HFFc6 (cell line): ENCODE results near the gene CYP46A1. TPM values are rescaled to one million over a fixed set of nuclear protein-coding genes. Genes with fewer than 3 reads are reported as not detected.
A peak's percentile ranks its signal among the peaks of the same experiment; 100 is the strongest.
"Not testable (repeated sequence)": the region's sequence is repeated elsewhere in the genome, so short reads cannot be mapped to it uniquely, and the experiment has no call there.

Source experiments
- DNase-seq: peaks from one replicate; pipeline ENCODE4 v3.0.0-alpha.2; 2018
- H3K27ac Mint-ChIP-seq: 2 replicates; pipeline ENCODE4 v1.8.0; 2020; ENCODE audit warnings: mild to moderate bottlenecking, mixed read lengths
- H3K27me3 Mint-ChIP-seq: 2 replicates; pipeline ENCODE4 v1.8.0; 2021; ENCODE audit warnings: mild to moderate bottlenecking, moderate library complexity, mixed read lengths; ENCODE audit not compliant: insufficient read depth
- H3K36me3 Mint-ChIP-seq: 2 replicates; pipeline ENCODE4 v1.8.0; 2021; ENCODE audit warnings: low read depth, mixed read lengths
- H3K4me1 Mint-ChIP-seq: 2 replicates; pipeline ENCODE4 v1.8.0; 2020; ENCODE audit warnings: low read depth, mixed read lengths
- H3K4me3 Mint-ChIP-seq: 2 replicates; pipeline ENCODE4 v1.8.0; 2020; ENCODE audit warnings: mild to moderate bottlenecking, moderate library complexity, mixed read lengths
- H3K9me3 Mint-ChIP-seq: 2 replicates; pipeline ENCODE4 v1.8.0; 2020; ENCODE audit warnings: mild to moderate bottlenecking, mixed read lengths
- long read RNA-seq: library from polyadenylated mRNA; unstranded; transcript quantifications from one replicate; pipeline ENCODE4 v2.0.0, GENCODE V29; 2019
- total RNA-seq, 6 experiments: library from RNA; stranded (reverse); fragmentation: NEBNext Ultra II Directional; extraction: Animal tissue kit (Norgen Biotek cat#: 25700); gene quantifications; 2 replicates in 1 of 6; 3 replicates in 5 of 6; pipeline ENCODE4 v1.2.3, GENCODE V29; 2021
- TF ChIP-seq, protein P1 (sequence below): fragments of 200-600 bp; sonication (generic); IDR thresholded peaks from 2 replicates; pipeline ENCODE4 v1.5.0; 2021; ENCODE audit warnings: antibody characterized with exemption, mild to moderate bottlenecking

The CYP46A1 gene
- under 1 TPM; 0.28 to 0.62 (median 0.49) TPM for total RNA-seq
- long read RNA-seq: 0 reads

DNA sequence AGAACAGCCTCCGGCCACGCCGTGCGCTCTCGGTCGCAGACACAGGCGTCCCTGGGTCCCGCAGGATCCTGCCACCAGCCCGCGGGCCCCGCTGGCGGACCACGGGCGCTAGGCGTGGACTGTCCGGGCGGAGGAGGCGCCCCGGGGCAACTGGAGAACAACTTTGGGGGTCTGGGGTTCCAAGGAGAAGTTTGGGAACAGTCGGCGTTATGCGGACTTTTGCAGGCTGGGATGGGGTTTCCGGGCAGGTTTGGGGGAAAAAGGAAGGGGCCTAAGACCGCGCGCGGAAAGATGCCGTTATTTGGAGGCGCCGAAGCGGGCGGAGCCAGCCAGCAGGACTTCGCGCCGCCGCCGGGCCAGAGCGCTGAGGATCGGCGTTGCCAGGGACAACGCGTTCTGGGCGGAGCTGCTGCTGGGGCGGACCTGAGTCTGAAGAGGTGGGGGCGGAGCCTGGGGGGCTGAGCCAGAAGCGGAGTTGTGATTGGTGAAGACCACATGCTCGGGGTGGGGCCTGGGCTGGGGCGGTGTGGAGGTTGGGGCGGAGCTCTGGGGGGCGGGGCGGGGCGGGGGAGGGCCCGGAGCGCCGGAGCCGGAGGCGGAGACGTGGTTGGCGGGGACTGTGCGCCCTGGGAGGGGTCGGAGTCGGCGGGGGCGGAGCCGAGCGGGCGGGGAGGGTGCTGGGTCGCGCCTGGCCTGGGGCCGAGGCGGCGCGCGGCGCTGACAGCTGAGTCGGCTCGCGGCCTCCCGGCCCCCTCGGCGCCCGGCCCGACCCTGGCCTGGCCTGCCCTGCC, at the start of gene CYP46A1:
CYP46A1 (plus strand) TSS at position 680 of the 791 bp plus-strand sequence. CDS start 120 bp downstream, outside the sequence.
- H3K9me3 Mint-ChIP-seq: peaks cover 5% of the 10 kb centered on the region; the same call in 1 of the 2 replicates

DNA sequence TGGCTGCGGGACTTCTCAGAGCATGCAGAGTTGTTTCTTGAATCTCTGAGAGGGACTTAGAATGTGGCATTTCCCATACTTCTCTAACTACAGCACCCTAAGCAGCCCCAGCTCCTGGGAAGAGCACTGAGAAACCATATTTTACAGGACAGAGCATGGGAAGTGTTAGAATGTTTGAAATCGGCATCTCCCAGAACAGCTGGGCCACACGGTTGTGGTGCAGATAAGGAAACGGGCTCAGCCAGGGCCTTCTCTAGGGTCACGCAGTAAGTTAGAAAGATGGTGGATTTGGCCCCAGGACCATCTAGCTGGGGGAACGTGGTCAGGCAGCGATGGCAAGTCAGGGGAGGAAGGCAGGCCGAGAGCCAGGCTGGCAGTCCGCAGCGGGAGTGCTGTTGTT, 49.7 kb upstream of the CYP46A1 start:
- Mint-ChIP-seq H3K36me3 (no peaks in the 10 kb centered on the region), H3K9me3 (no peaks in the 10 kb centered on the region), H3K4me3 (no peak overlapping the region), H3K4me1 (no peaks in the 10 kb centered on the region; the same call in 1 of the 2 replicates), H3K27me3 (peaks cover 13% of the 10 kb centered on the region), H3K27ac (no peak overlapping the region)
- TF ChIP-seq, protein P1, sequence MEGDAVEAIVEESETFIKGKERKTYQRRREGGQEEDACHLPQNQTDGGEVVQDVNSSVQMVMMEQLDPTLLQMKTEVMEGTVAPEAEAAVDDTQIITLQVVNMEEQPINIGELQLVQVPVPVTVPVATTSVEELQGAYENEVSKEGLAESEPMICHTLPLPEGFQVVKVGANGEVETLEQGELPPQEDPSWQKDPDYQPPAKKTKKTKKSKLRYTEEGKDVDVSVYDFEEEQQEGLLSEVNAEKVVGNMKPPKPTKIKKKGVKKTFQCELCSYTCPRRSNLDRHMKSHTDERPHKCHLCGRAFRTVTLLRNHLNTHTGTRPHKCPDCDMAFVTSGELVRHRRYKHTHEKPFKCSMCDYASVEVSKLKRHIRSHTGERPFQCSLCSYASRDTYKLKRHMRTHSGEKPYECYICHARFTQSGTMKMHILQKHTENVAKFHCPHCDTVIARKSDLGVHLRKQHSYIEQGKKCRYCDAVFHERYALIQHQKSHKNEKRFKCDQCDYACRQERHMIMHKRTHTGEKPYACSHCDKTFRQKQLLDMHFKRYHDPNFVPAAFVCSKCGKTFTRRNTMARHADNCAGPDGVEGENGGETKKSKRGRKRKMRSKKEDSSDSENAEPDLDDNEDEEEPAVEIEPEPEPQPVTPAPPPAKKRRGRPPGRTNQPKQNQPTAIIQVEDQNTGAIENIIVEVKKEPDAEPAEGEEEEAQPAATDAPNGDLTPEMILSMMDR: no peak
- no peak for DNase-seq

More for the DNA sequence above, at the start of gene CYP46A1:
- TF ChIP-seq, protein P1: no peak
- peak within 1 kb of the TSS; percentile 90 for H3K4me3 Mint-ChIP-seq
- peaks cover 15% of the 10 kb centered on the region for H3K27me3 Mint-ChIP-seq
- H3K27ac Mint-ChIP-seq: peak within 1 kb of the TSS; percentile 89
- DNase-seq: peak; percentile 99
- no peaks in the 10 kb centered on the region; the same call in 1 of the 2 replicates for H3K4me1 Mint-ChIP-seq
- H3K36me3 Mint-ChIP-seq: peaks cover 5% of the 10 kb centered on the region; the same call in 1 of the 2 replicates

DNA sequence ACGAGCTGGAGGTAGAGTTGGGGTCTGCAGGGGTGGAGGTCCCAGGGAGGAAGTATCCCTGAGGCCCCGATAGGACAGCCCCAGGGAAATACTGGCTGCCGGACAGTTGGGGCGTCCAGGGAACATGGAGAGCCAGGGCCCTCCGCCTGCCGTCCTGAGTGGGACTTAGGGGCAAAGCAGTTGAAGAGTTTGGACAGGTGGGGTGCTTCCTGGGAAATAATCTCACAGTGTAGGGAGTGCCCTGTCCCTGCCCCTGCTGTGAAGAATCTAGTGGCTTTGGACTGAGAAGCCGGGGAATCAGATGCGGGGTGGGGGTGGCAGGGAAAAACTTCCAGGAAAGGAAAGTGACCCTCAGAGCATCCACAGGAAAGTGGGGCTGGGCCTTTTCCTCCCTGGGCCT, 49.0 kb upstream of the CYP46A1 start:
- H3K9me3 Mint-ChIP-seq: no peaks in the 10 kb centered on the region
- peaks cover 13% of the 10 kb centered on the region for H3K27me3 Mint-ChIP-seq
- H3K27ac Mint-ChIP-seq: no peak overlapping the region
- DNase-seq: no peak
- no peaks in the 10 kb centered on the region for H3K36me3 Mint-ChIP-seq
- TF ChIP-seq, protein P1: no peak
- no peak overlapping the region for H3K4me3 Mint-ChIP-seq
- H3K4me1 Mint-ChIP-seq: no peaks in the 10 kb centered on the region; the same call in 1 of the 2 replicates

DNA sequence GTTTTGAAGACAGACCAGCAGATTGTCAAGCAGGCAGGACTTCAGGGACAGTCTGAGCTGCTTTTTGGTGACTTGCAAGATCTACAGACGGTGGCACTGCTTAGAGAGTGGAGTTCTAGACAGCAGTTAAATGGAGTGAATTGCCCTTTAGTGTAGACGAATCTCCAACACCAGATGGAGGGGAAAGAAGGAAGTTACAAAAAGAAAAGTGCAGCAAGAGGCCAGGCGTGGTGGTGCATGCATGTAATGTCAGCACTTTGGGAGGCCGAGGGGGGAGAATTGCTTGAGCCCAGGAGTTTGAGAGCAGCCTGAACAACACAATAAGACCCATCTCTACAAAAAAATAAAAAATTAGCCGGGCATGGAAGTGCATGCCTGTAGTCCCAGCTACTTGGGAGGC, 47.6 kb upstream of the CYP46A1 start:
- no peak overlapping the region for H3K27ac Mint-ChIP-seq
- H3K9me3 Mint-ChIP-seq: no peaks in the 10 kb centered on the region
- H3K4me1 Mint-ChIP-seq: no peaks in the 10 kb centered on the region; the same call in 1 of the 2 replicates
- TF ChIP-seq, protein P1: no peak
- H3K27me3 Mint-ChIP-seq: peaks cover 10% of the 10 kb centered on the region
- no peak overlapping the region for H3K4me3 Mint-ChIP-seq
- DNase-seq: no peak
- no peaks in the 10 kb centered on the region for H3K36me3 Mint-ChIP-seq

DNA sequence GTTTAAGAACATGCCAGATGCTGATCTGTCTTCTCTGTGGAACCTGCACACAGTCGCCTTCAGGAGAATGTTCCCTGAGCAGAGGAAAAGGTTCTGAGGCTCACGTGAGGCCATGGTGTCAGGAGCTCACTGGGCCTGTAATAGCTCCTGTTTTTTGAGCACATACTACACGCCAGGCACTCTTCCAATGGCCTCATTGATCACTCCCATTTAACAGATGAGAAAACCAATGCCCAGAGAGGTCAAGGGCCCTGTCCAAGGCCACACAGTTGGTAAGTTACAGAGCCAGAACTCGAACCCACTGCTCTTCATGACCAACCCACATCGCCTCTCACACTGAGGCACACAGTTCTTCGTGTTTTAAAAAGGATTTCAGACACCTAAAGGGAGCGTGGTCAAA, 46.5 kb upstream of the CYP46A1 start:
- peaks cover under 1% of the 10 kb centered on the region; the same call in 1 of the 2 replicates for H3K4me1 Mint-ChIP-seq
- H3K27ac Mint-ChIP-seq: no peak overlapping the region
- H3K4me3 Mint-ChIP-seq: no peak overlapping the region
- H3K27me3 Mint-ChIP-seq: peaks cover 10% of the 10 kb centered on the region
- H3K36me3 Mint-ChIP-seq: no peaks in the 10 kb centered on the region
- H3K9me3 Mint-ChIP-seq: no peaks in the 10 kb centered on the region
- no peak for DNase-seq
- TF ChIP-seq, protein P1: no peak

DNA sequence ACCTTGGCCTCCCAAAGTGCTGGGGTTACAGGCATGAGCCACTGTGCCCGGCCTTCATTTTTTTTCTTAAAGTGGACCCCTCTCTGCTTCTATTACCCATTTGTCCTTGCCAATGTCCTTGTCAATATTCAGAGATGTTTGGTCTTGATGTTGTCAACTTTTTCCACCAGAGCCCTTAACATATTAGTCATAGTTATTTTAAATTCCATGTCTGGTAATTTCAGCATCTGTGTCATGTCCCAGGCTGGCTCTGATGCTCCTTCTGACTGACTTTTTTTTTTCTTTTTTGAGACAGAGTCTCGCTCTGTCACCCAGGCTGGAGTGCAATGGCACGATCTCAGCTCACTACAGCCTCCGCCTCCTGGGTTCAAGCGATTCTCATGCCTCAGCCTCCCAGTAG, 41.3 kb upstream of the CYP46A1 start:
- H3K4me1 Mint-ChIP-seq: peaks cover 14% of the 10 kb centered on the region
- not testable (repeated sequence) for H3K27me3 Mint-ChIP-seq, DNase-seq, H3K9me3 Mint-ChIP-seq, H3K36me3 Mint-ChIP-seq, H3K4me3 Mint-ChIP-seq, H3K27ac Mint-ChIP-seq
